Liver (tissue), 9 donors: ENCODE data around the gene IPPK. TPM values are rescaled to one million over a fixed set of nuclear protein-coding genes. Genes with fewer than 3 reads are reported as not detected.

Experiments used
- DNase-seq: peaks from one replicate; pipeline ENCODE4 v3.0.0-alpha.2; 2017; ENCODE audit warnings: low spot score
- H3K27ac ChIP-seq, 2 donors: one replicate each; pipeline ENCODE4 v1.7.0; 2013; ENCODE audit warnings: inconsistent platforms in 2 of 2, low read length in 2 of 2, control low read depth in 1 of 2, low read depth in 1 of 2, mild to moderate bottlenecking in 1 of 2
- H3K27me3 ChIP-seq, 4 donors: one replicate each; pipeline versions ENCODE4 v1.6.1 to v1.7.0; 2013; ENCODE audit warnings: low read length in 3 of 4, inconsistent platforms in 1 of 4, mild to moderate bottlenecking in 1 of 4, moderate library complexity in 1 of 4; ENCODE audit not compliant: control insufficient read depth in 4 of 4, insufficient read depth in 4 of 4
- H3K36me3 ChIP-seq, 4 donors: one replicate each; pipeline versions ENCODE4 v1.6.1 to v1.7.0; 2013; ENCODE audit warnings: low read length in 3 of 4, mild to moderate bottlenecking in 3 of 4, low read depth in 1 of 4, moderate library complexity in 1 of 4; ENCODE audit not compliant: control insufficient read depth in 4 of 4, insufficient read depth in 3 of 4
- H3K4me1 ChIP-seq, 4 donors: one replicate each; pipeline versions ENCODE4 v1.6.1 to v1.7.0; 2013; ENCODE audit warnings: low read length in 3 of 4, mild to moderate bottlenecking in 3 of 4, moderate library complexity in 1 of 4; ENCODE audit not compliant: control insufficient read depth in 4 of 4, insufficient read depth in 4 of 4
- H3K4me3 ChIP-seq, 3 donors: one replicate each; pipeline versions ENCODE4 v1.6.1 to v1.7.0; 2013; ENCODE audit warnings: low read length in 3 of 3, control low read depth in 1 of 3, low read depth in 1 of 3, mild to moderate bottlenecking in 1 of 3
- H3K9ac ChIP-seq, 2 donors: one replicate each; pipeline ENCODE4 v1.7.0; 2013; ENCODE audit warnings: low read length in 2 of 2, mild to moderate bottlenecking in 2 of 2, moderate library complexity in 2 of 2, control low read depth in 1 of 2, low read depth in 1 of 2
- H3K9me3 ChIP-seq, 4 donors: one replicate each; pipeline versions ENCODE4 v1.6.1 to v1.7.0; 2013; ENCODE audit warnings: low read length in 3 of 4; ENCODE audit not compliant: control insufficient read depth in 4 of 4
- EGR1 ChIP-seq, 2 donors: IDR thresholded peaks; 2 replicates each; pipeline ENCODE4 v1.6.1; 2016 to 2018; ENCODE audit warnings: antibody characterized with exemption in 2 of 2, low read depth in 2 of 2
- FOXA1 ChIP-seq: IDR thresholded peaks from 2 replicates; pipeline ENCODE4 v1.6.1; 2016; ENCODE audit warnings: antibody characterized with exemption
- FOXA2 ChIP-seq: IDR thresholded peaks from 2 replicates; pipeline ENCODE4 v1.6.1; 2016; ENCODE audit warnings: antibody characterized with exemption
- GABPA ChIP-seq, 2 donors: IDR thresholded peaks in 1 of 2; conservative IDR thresholded peaks in 1 of 2; 2 replicates each; pipeline ENCODE4 v1.6.1; 2016; ENCODE audit warnings: antibody characterized with exemption in 2 of 2, mild to moderate bottlenecking in 1 of 2, moderate library complexity in 1 of 2
- HNF4A ChIP-seq, 2 donors: conservative IDR thresholded peaks; 2 replicates each; pipeline ENCODE4 v1.6.1; 2016; ENCODE audit warnings: antibody characterized with exemption in 2 of 2, mild to moderate bottlenecking in 2 of 2
- HNF4G ChIP-seq: IDR thresholded peaks from 2 replicates; pipeline ENCODE4 v1.6.1; 2016; ENCODE audit warnings: antibody characterized with exemption
- JUND ChIP-seq, 2 donors: IDR thresholded peaks; 2 replicates each; pipeline ENCODE4 v1.6.1; 2016; ENCODE audit warnings: antibody characterized with exemption in 2 of 2
- NR2F2 ChIP-seq: IDR thresholded peaks from 2 replicates; pipeline ENCODE4 v1.6.1; 2016; ENCODE audit warnings: antibody characterized with exemption
- RAD21 ChIP-seq, 2 donors: IDR thresholded peaks; 2 replicates each; pipeline ENCODE4 v1.6.1; 2016; ENCODE audit warnings: antibody characterized with exemption in 2 of 2, mild to moderate bottlenecking in 2 of 2
- RXRA ChIP-seq, 2 donors: IDR thresholded peaks; 2 replicates each; pipeline ENCODE4 v1.6.1; 2017 to 2018; ENCODE audit warnings: antibody characterized with exemption in 2 of 2, mild to moderate bottlenecking in 1 of 2
- SP1 ChIP-seq: IDR thresholded peaks from 2 replicates; pipeline ENCODE4 v1.6.1; 2018; ENCODE audit warnings: antibody characterized with exemption, mild to moderate bottlenecking
- TAF1 ChIP-seq: conservative IDR thresholded peaks from 2 replicates; pipeline ENCODE4 v1.6.1; 2016; ENCODE audit warnings: antibody characterized with exemption, mild to moderate bottlenecking
- YY1 ChIP-seq: IDR thresholded peaks from 2 replicates; pipeline ENCODE4 v1.6.1; 2016; ENCODE audit warnings: antibody characterized with exemption, mild to moderate bottlenecking
- WGBS: extraction: QIAGEN DNeasy Blood & Tissue Kit; methylation state at CpG from one replicate; pipeline ENCODE4 v1.1.7; 2013; 5-methylcytosine and 5-hydroxymethylcytosine counted together
- polyA plus RNA-seq, 2 donors: library from polyadenylated mRNA; stranded (reverse) in 1 of 2; unstranded in 1 of 2; fragments of 200-250 nt in 1 of 2; fragments of >200 nt in 1 of 2; fragmentation: Nextera tagmentation in 1 of 2; extraction: Ambion mirVana in 1 of 2; gene quantifications; one replicate each; pipeline versions ENCODE4 v1.2.1 to v1.2.3, GENCODE V29; 2013 to 2015
- total RNA-seq, 2 donors: library from RNA; depleted of rRNA; stranded (reverse); fragments of >200 nt; gene quantifications; one replicate each; pipeline ENCODE4 v1.2.3, GENCODE V29; 2014
- TF ChIP-seq, protein P1 (sequence below): IDR thresholded peaks from 2 replicates; pipeline ENCODE4 v1.6.1; 2016; ENCODE audit warnings: antibody characterized with exemption
- TF ChIP-seq, protein P2 (sequence below): IDR thresholded peaks from 2 replicates; pipeline ENCODE4 v1.6.1; 2016; ENCODE audit warnings: antibody characterized with exemption
- TF ChIP-seq, protein P3 (sequence below): IDR thresholded peaks from 2 replicates; pipeline ENCODE4 v1.6.1; 2016; ENCODE audit warnings: antibody characterized with exemption, mild to moderate bottlenecking
- TF ChIP-seq, protein P4 (sequence below): fragments of 150-350 bp; IDR thresholded peaks from 2 replicates; pipeline ENCODE4 v1.5.1; 2017; ENCODE audit warnings: improper control_type of control experiment, low read depth, low read length; ENCODE audit not compliant: missing input control
- TF ChIP-seq, protein P5 (sequence below): IDR thresholded peaks from 2 replicates; pipeline ENCODE4 v1.6.1; 2016; ENCODE audit warnings: antibody characterized with exemption
- donor health status: healthy.
- donor health status: healthy.
- donor health status: healthy.
- donor health status: healthy.
- donor health status: healthy.

Gene IPPK
- total and polyA plus RNA-seq, 4 donors, result 2.1 to 5.9 (median 3.6) TPM

GRCh38 chr9:92665836-92666235 lies 4.1 kb downstream of the IPPK start (continued):
- no peak for TF ChIP-seq RAD21 (IDR thresholded peaks at IDR 0.05)

DNA sequence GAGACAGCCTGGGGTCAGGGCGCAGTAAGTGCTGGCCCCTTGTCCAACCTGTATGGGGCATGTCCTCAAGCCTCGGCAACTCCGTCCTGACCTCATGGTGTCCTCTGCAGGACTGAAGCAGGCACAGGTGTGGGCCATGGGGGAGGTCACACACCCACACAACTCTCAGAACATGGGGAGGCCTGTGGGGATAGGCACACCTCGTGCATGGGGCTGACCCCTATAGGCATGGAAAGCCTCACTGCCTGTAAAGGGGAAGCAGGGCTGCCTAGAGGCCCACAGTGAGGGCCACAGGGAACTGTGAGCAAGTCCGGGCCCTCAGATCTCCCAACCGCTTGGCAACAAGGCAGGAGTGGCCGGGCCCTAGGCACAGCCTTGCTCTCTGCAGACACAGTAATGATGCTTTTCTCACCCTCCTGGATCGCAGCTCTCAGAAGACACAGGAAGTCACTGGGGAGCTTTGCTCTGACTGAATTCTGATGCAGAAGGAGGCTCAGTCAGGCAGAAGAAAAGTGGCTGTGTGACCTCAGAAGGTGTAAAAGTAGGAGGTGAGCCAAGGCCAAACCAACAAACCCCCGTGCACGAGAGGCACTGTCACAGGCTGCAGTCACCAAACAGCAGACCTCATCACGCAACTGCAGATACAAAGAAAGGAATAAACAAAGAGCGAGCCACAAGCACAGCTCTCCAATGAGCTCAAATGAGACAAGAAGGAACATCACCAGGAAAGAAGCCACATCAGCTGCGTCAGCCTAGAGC lies 5.4 kb downstream of the IPPK start:
- Histone ChIP-seq H3K9me3 (no peaks in the 10 kb centered on the region), H3K4me3 (no peak overlapping the region), H3K27me3 (no peaks in the 10 kb centered on the region), H3K4me1 (peaks cover 11 to 31% (median 22%) of the 10 kb centered on the region in 4 donors), H3K9ac (no peak overlapping the region), H3K36me3 (peaks cover 0 to 2% (median 0%) of the 10 kb centered on the region in 4 donors), H3K27ac (no peak overlapping the region)
- no peak for DNase-seq
- no peak for TF ChIP-seq GABPA (IDR thresholded peaks at IDR 0.05 in 1 of 2, conservative IDR thresholded peaks at IDR 0.05 in 1 of 2)
- TF ChIP-seq, protein P1, sequence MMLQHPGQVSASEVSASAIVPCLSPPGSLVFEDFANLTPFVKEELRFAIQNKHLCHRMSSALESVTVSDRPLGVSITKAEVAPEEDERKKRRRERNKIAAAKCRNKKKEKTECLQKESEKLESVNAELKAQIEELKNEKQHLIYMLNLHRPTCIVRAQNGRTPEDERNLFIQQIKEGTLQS, result no peak
- TF ChIP-seq FOXA2, result no peak
- TF ChIP-seq HNF4A (conservative IDR thresholded peaks at IDR 0.05), result no peak
- TF ChIP-seq, protein P2, sequence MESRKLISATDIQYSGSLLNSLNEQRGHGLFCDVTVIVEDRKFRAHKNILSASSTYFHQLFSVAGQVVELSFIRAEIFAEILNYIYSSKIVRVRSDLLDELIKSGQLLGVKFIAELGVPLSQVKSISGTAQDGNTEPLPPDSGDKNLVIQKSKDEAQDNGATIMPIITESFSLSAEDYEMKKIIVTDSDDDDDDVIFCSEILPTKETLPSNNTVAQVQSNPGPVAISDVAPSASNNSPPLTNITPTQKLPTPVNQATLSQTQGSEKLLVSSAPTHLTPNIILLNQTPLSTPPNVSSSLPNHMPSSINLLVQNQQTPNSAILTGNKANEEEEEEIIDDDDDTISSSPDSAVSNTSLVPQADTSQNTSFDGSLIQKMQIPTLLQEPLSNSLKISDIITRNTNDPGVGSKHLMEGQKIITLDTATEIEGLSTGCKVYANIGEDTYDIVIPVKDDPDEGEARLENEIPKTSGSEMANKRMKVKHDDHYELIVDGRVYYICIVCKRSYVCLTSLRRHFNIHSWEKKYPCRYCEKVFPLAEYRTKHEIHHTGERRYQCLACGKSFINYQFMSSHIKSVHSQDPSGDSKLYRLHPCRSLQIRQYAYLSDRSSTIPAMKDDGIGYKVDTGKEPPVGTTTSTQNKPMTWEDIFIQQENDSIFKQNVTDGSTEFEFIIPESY, result no peak
- TF ChIP-seq FOXA1, result no peak
- no peak for TF ChIP-seq RXRA (IDR thresholded peaks at IDR 0.05)
- TF ChIP-seq YY1, result no peak
- TF ChIP-seq HNF4G, result no peak
- TF ChIP-seq RAD21 (IDR thresholded peaks at IDR 0.05), result no peak
- TF ChIP-seq TAF1, result no peak
- TF ChIP-seq EGR1 (IDR thresholded peaks at IDR 0.05; ENCODE audit: low read depth in 2 of 2), result no peak
- TF ChIP-seq, protein P3, sequence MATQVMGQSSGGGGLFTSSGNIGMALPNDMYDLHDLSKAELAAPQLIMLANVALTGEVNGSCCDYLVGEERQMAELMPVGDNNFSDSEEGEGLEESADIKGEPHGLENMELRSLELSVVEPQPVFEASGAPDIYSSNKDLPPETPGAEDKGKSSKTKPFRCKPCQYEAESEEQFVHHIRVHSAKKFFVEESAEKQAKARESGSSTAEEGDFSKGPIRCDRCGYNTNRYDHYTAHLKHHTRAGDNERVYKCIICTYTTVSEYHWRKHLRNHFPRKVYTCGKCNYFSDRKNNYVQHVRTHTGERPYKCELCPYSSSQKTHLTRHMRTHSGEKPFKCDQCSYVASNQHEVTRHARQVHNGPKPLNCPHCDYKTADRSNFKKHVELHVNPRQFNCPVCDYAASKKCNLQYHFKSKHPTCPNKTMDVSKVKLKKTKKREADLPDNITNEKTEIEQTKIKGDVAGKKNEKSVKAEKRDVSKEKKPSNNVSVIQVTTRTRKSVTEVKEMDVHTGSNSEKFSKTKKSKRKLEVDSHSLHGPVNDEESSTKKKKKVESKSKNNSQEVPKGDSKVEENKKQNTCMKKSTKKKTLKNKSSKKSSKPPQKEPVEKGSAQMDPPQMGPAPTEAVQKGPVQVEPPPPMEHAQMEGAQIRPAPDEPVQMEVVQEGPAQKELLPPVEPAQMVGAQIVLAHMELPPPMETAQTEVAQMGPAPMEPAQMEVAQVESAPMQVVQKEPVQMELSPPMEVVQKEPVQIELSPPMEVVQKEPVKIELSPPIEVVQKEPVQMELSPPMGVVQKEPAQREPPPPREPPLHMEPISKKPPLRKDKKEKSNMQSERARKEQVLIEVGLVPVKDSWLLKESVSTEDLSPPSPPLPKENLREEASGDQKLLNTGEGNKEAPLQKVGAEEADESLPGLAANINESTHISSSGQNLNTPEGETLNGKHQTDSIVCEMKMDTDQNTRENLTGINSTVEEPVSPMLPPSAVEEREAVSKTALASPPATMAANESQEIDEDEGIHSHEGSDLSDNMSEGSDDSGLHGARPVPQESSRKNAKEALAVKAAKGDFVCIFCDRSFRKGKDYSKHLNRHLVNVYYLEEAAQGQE, result no peak
- no peak for TF ChIP-seq NR2F2
- no peak for TF ChIP-seq SP1
- TF ChIP-seq, protein P4, sequence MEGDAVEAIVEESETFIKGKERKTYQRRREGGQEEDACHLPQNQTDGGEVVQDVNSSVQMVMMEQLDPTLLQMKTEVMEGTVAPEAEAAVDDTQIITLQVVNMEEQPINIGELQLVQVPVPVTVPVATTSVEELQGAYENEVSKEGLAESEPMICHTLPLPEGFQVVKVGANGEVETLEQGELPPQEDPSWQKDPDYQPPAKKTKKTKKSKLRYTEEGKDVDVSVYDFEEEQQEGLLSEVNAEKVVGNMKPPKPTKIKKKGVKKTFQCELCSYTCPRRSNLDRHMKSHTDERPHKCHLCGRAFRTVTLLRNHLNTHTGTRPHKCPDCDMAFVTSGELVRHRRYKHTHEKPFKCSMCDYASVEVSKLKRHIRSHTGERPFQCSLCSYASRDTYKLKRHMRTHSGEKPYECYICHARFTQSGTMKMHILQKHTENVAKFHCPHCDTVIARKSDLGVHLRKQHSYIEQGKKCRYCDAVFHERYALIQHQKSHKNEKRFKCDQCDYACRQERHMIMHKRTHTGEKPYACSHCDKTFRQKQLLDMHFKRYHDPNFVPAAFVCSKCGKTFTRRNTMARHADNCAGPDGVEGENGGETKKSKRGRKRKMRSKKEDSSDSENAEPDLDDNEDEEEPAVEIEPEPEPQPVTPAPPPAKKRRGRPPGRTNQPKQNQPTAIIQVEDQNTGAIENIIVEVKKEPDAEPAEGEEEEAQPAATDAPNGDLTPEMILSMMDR, result no peak
- TF ChIP-seq, protein P5, sequence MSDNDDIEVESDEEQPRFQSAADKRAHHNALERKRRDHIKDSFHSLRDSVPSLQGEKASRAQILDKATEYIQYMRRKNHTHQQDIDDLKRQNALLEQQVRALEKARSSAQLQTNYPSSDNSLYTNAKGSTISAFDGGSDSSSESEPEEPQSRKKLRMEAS, result no peak
- no peak for TF ChIP-seq JUND (IDR thresholded peaks at IDR 0.05)
- 80% methylated on average over 13 of the region's 13 CpGs for WGBS
